Hypothalamus (tissue), 51 donors: ENCODE measurements around the gene GALNTL6.
"Not testable (repeated sequence)": the region's sequence is repeated elsewhere in the genome, so short reads cannot be mapped to it uniquely, and the experiment has no call there.

Source experiments
- DNase-seq, 51 donors: peaks; one replicate each; lab custom pipeline; 2025; lab: John Stamatoyannopoulos, UW

Gene GALNTL6

DNA sequence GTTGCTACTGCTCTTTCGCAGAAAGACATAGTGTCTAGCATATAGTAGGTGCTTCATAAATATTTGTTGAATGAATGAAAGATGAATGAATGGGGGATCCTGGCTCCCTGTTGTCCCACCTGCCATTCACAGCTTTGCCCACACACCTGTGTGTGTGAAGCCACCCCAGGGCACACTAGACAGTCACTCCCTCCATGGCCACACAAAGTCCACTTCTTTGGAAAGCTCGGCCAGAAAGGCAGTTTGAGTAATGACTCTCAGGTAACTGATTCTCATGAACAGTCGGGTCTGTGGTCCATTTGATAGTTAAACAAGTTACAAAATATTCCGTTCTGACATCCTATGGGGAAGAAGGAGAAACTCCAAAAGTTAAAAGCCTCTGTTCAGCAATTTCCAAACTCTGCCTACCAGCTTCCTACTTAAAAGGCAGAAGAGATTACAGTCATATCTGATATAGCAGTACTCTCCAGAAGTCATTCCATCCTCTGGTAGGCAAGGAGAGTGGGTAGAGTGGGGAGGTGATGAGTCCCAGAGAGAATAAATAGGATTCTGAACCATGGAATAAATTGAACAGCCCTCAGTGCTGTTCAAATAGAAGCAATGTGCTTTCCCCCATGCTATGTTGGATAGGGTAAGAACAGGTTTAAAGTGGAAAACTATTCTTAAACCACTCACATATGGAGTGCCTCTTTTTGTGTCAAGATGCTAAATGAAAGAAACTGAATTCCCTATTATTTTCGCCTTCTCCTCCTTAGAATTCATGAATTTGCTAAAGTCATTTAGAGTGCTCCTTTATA, 1150.5 kb downstream of the GALNTL6 start:
- DNase-seq, result no peak

DNA sequence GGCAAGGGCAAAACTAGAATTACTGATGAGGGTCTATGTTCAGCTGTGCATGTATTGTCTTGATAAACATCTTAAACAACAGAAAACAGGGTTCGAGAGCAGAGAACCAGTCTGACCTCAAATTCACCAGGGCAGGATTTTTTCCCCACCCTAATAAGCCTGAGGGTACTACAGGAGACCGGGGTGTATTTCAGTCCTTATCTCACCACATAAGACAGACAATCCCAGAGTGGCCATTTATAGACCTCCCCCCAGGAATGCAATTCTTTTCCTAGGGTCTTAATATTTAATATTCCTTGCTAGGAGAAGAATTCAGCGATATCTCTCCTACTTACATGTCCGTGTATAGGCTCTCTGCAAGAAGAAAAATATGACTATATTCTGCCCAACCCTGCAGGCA, 1157.0 kb downstream of the GALNTL6 start:
- DNase-seq, result not testable (repeated sequence)

DNA sequence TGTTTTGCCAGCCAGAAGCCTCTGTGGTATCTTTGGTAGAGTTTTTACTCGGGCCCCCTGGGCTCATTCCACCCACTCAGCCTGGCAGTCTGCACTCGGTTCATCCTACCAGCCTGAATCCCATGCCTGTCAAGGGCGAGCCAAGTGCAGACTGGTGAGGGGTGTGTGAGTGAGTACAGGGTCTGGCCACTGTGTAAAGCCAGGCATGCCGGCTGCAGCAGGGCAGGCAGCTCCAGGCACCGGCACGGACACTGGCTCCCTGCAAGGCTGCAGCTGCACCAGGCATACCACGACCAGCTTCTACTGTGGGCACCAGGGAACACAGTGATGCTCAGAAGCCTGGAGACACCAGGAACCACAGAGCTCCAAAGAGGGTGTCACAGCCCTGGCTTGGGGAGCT, 1161.4 kb downstream of the GALNTL6 start:
- DNase-seq, result no peak

DNA sequence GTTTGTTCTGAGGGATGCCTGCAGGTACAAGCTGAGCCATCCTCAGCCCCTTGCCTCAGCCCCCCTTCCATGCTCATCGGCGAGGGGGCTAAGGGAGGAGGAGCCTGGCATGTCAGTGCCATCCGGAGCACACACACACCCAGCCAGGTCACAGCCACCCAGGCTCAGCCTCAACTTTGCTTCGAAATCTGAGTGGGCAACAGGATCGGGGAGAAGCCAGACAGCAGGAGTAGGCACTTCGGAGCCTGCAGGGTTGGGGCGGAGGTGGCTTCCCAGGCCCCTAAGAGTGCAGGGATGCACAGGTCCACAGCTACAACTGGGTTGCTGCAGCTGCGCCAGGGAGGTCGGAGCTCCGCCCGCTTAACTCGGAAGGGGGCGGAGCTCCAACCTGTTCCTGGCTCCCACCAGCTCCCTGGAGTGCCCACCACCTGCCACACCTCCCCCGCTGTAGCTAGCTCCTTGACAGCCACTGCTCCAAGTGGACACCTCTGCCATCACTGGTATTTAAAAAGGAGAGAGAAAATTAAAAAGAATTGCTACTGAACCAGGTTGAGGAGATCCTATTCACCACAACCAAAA, 1162.5 kb downstream of the GALNTL6 start:
- DNase-seq, result no peak

DNA sequence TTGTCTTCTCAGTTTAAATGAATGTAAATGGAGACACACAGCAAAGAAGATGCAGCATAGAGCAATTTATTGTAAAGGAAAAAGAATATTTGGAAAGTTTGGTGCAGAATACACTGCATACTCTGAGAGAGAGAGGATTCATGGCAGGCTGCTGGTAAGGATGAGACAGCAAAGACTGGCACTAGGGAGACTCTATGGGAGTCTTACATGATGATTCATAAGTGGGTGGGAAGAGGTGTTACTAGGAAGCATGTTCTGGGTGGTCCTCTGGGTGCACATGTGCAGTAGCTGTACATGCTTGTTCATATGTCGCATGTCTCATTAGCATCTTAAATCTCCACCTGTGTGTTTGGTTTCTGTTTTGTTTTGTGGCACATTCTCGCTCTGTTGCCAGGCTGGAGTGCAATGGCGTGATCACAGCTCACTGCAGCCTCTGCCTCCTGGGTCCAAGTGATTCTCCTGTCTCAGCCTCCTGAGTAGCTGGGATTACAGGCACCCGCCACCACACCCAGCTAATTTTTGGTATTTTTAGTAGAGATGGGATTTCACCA, 1164.4 kb downstream of the GALNTL6 start:
- DNase-seq, result not testable (repeated sequence)

DNA sequence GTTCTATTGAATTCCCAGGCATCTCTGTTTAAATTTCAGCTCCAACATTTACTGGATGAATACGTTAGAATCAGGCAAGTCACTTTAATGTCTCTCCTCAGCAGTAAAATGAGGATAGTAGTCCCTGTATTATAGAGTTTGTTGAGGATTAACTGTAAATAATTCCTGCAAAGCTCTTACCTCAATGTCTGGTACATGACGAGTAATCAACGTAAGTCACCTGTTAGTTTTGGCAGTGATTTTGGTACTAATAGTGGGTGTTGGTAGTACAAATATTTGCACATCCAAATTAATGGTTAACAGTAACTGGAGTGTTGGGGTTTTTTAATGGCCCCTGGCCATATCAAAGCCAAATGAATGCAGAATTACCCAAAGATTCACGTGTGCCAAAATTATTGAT, 1165.6 kb downstream of the GALNTL6 start:
- no peak for DNase-seq

DNA sequence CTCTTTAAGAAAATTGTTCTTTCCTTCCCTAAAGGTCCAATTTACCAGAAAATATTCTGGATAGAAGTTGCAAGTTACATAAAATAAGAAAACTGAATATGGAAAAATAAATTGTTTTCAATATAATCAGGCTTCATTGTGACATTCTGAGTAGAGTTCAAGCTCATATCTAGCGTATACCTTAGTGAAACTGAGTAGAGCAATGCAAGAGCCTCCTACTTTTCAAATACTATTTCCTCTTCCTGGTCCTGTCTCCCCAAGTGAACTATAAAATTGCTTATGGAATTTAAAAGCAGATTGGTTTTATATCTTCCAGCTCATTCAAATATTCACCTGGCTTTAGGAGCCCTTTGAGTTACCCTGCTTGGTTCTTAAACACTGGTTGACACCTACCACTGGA, 1166.1 kb downstream of the GALNTL6 start:
- no peak for DNase-seq

DNA sequence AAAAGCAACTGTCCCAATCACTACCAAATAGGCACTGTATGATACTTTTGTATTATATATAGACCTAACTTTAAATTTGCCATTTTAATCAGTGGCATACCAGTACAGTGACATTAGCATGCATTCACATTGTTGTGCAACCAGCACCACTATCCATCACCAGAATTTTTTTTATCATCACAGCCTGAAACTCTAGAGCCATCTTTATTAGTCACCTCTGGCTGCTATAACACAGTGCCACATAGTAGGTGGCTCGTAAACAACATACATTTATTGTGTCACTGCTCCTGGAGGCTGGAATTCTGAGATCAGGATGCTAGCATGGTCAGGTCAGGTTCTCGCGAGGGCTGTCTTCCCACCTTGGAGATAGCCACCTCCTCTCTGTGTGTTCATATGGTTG, 1167.0 kb downstream of the GALNTL6 start:
- DNase-seq, result no peak

DNA sequence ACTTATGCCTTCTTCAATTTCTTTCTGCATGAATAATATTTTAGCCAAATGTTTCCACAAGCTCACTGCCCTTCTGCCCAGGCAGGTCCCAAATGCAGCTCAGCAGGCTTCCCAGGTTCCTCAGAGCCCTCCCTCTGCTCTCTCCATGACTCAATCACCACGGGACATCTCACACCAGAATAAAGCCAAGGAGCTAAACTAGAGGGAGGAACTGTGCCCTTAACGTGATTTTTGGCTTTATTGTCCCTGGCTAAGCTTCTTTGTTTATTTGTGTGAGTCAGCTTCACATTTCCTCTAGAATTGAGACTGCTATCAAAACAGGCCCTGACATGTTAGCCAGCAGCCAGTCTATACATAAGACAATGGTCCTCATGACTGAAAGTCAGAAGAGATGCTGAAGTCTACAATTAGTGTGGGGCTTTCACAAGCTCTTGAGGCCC, 1169.0 kb downstream of the GALNTL6 start:
- DNase-seq, result no peak

DNA sequence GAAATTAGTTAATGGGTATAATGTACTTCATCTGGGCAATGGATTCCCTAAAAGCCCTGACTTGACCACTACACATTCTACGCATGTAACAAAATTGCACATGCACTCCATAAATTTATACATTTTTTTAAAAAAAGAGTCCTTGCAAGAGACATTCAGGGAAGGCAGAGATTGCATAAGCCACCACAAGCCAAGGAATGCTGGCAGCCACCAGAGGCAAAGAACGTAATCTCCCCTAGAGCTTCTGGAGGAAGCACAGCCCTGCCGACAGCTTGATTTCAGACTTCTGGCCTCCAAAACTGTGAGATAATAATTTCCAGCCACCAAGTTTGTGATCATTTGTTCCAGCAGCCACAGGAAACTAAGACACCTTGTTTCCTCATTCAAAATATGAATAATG, 1169.8 kb downstream of the GALNTL6 start:
- DNase-seq, result no peak

DNA sequence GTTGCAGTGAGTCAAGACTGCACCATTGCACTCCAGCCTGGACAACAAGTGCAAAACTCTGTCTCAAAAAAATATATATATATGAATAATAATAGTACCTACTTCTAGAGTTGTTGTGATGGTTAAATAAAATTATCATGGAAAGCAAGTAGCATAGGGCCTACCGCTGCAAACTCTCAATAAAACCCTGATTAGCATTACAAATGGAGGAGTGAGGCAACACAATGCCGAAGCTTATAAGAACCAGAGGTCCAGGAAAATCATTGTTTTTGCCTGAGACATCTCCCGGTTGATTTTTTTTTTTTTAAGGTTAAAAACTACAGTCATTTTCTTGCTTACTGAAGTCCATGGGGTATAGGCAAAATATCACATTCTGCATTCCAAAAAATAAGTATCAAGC, 1170.4 kb downstream of the GALNTL6 start:
- no peak for DNase-seq

DNA sequence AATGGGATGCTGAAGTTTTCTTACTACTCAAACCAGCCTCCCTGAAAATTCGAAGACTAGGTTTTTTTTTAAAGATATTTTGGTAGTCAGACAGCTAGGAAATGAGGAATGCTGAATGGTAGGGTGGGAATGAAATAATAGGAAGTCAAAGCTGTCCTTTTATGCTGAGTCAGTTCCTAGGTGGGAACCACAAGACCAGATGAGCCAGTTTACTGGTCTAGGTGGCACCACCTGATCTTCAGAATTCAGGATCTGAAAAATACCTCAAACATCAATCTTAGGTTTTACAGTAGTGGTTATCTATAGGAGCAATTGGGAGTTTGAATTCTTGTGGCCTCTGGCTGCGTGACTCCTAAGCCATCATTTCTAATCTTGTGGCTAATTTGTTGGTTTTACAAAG, 1172.3 kb downstream of the GALNTL6 start:
- DNase-seq, result no peak

DNA sequence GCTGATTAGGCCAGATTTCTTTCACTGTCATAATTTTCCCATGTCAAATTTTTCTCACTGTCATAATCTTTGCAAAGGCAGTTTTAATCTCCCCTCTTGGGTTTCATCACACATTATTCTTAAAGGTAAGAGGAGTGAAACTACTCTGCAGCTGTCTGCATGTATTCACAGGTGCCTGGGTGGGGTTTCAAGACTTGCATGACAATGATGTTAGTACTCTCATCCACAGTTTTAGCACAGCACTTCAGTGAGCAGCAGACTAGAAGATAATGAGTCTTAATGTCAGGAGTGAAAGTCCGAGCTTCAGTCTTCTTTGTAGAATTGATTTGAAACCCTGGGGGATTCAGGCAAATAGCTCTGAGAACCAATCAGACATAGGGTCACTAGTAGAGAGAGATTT, 1172.9 kb downstream of the GALNTL6 start:
- no peak for DNase-seq

DNA sequence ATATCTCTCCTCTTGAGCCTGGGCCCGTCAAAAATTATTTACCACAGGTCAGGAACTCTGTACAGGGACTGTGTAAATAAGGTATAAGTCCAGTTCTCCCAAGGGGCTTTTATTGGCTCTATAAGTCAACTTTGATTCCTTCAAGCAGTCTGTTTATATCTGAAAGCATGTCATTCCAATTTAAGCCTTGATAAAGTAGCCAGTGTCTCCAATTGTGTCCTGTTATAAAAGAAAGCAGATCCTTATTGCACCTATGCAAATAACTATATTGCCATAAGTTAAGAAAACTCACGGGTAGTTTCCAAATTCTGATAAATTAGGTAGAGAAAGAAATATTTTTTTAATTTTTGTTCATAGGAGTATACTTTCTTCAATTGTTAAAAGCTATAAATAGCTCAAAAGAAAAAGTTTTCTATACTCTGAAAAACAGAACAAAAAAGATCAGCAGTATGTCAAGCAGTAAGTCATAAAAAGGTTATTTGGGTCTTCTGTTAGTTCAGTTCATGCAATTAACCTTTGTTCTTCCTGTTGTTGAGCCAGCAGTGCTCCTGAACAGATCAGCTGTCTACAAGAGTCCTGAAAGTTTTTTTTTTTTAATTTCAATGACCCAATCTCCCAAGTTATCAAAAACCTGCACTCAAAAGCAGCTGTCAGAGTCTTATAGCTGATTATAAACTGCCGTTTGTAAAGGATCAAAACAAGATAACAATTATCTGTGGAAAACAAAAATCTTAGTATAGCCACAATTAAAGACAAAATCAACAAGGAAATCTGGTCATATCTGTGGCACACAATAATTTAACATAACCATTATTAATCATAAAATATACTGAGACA, 1177.0 kb downstream of the GALNTL6 start:
- no peak for DNase-seq

DNA sequence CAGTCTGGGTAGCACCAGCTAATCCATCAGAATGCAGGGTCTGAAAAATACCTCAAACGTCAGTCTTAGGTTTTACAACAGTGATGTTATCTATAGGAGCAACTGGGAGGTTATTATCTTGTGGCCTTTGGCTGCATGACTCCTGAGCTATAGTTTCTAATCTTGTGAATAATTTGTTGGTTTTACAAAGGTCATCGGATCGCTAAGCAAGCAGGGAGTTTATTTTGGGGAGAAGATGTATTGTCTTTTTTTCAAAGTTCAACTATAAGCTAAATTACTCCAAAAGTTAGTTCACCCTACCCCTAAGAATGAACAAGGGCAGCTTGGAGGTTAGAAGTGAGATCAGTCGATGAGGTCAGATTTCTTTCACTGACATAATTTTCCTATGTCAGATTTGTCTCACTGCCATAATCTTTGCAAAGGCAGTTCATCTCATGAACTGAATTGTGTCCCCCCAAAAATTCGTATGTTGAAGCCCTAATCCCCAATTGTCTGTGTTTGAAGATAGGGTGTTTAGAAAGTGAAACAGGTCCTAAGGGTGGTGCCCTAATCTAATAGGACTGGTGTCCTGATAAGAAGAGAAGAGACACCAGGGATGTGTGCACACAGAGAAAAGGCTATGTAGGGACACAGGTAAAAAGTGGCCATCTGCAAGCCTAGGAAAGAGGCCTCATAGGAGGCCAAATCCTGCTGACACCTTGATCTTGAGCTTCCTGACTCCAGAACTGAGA, 1179.6 kb downstream of the GALNTL6 start:
- DNase-seq, result no peak

DNA sequence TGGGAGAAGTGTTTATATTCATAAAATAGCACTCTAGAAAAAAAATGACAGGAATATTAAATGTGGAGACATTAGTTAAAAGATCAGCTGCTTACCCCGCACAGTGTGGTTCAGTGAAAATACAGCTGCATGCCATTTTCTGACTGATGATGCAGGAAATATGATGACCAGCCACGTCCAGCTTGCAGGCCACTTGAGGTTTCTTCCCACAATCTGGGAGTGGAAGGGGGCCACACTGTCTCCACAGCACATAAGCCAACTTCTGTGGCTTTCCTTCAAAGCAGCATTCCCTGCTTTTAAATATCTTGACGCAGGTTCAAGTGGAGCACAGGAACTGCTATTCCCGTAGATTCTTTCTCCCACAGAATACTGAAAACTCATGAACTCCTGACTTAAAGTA, 1182.0 kb downstream of the GALNTL6 start:
- no peak for DNase-seq

DNA sequence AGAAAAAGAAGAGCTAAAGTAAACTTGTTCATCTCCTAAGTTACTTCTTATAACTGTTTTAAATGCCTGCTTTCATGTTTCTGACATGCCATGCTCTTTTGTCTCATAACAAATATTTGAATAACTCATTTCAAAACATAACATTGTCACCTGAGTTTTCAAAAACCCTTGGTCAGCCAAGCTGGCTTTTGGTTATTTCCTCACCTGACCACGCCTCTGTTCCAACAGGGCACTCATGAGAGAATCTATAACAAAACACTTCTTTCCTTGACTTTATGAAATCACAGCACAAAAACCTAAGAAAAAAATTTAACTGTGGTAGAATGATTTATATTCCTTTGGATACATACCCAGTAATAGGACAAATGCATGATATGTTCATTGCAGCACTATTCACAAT, 1182.5 kb downstream of the GALNTL6 start:
- no peak for DNase-seq

DNA sequence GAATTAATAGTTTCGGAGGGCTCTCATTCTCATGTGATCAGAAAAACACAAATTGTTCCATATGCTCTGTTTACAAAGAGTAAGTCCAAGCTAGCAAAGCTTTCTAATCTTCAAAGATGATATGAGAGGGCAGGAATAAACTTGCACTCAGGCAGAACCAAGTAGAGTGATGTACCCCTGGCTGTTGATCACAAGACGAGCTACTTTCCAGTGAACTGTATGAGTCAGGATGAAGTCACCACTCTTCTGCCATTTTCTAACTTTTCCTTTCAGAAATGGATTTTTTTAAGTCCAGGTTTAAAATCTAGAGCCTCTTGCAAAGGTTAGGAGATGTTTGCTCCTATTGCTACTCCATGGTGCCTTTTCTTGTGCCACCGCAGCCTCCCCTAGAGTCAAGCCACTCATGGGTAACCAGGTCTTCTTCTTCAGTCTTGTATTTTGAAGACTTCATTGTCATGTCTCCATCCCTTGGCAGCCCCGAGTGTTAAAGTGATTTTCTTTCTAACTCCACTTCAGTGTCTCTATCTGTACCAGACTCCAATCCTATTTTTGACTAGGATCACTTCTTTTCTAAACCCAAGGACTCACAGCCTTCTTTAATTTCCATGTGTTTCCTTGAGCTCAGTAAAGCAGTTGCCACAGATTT, 1183.5 kb downstream of the GALNTL6 start:
- DNase-seq, result no peak

DNA sequence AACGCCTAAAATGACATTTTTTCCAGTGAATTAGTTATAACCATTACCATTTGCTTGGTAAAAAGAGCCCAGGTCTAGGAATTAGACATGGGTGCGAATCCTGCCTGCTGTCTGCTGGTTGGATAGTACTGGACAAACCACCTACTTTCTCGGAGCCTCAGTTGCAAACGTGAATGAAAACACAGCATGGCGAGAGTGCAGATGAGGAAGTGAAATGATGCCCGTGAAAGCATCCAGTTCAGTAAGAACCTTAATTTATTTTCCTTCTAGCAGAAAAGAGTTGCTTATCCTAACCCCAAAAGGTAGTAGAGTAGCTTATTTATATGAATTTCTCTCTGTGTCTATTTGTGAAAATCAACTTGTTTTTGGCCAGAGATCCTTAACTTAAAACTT, 1184.0 kb downstream of the GALNTL6 start:
- DNase-seq, result no peak

DNA sequence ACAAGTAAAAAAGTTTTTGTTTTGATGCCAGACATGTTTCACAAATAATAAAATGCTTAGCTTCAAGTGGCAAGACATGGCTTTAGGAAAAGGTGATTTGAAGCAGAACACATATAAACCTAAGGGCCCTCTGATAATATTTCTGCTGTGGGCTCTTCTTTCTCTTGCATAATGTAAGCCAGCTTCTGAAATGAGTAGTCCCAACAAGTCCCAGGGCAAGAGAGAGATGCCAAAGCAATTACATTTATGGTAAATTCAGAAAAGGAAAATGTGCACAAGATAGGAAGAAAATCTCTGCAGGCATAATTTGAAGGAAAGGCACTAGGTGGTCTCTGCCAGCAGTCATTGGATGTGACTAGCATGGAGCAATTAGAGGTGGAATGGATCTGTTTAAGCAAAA, 1184.7 kb downstream of the GALNTL6 start:
- no peak for DNase-seq
